Skeletal muscle cell (primary cell): Measurements from ENCODE around the gene ZNF286A.
"Not testable (repeated sequence)": the region's sequence is repeated elsewhere in the genome, so short reads cannot be mapped to it uniquely, and the experiment has no call there.

Experiments
- DNase-seq: peaks from one replicate; pipeline ENCODE4 v3.0.0-alpha.2; 2010; ENCODE audit warnings: low read depth
- H3K4me3 ChIP-seq: 2 replicates; pipeline ENCODE4 v1.5.1; 2011; ENCODE audit warnings: low read depth, mild to moderate bottlenecking, control low read depth, low read length, moderate library complexity

The ZNF286A gene

DNA sequence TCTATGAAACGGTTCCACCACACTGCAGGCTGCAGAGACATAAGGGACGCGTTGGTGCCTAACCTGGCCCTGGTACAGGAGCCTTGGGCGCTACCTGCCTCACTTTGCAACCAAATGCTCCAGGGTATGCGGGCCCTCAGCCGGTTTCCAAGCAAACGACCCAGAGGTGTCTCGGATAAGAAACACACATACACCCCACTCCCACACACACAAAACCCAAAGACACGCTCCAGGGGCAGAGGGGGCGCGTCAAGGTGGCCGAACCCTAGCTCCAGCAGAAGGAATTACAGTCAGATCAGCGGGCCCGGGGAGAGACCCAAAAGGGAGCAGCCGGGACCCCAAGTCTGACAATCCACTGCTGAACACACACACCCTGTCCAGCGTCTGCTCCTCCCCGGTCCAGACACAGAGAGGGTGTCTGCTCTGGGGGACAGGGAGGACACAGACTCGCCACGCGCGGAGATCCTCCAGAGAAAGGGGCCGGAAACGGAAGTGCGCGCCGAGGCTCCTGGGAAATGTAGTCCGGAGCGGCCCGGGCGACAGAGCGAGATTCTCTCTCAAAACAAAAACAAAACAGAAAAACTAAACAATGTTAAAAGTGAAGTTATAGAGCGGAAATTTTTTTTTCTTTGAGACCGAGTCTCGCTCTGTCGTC is 15.6 kb upstream of the ZNF286A start, which contains the start of gene TRIM16:
Gene TRIM16 (minus strand): TSS at position 488 of the 655 bp plus-strand sequence. CDS start 32,702 bp downstream, outside the sequence.
- peak within 1 kb of the TSS; percentile 62 for H3K4me3 ChIP-seq
- not testable (repeated sequence) for DNase-seq

DNA sequence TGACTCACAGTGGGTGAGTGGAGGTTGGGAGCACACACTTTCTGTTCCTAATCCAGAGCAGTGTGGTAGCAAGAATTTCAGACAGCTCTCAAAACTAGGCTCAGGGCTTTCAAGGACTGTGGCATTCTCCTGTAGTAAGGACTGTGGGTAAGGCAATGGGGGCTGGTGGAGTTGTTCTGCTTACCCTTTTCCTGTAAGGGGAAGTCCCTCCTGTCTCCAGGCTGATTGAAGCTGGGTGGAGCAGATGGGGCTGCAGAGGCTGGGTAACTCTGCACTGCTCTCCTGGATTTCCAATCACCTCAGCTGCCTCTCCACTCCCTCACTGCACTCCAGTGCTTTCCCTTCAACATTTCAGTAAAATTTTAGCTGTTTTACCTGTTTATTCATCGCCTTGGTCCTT is 12.1 kb upstream of the ZNF286A start:
- not testable (repeated sequence) for H3K4me3 ChIP-seq, DNase-seq

DNA sequence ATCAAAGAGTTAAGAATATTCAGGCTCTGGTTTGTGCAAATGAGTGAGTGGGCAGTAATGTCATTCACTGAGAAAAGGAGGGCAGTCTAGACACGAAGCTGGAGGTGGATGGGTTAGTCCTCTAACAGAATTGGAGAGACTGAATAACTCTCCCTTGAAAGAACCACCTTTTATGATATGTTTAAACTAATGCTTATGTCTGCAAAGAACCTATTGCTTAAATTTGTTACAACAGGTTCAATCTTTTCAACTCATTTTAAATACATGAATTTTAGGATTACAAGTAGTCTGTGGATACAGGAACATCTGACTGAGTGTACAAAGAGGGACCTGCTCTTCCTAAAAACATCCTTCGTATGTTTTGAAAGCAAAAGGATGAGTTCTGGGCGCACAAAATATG is 585 bp upstream of the ZNF286A start:
- DNase-seq = not testable (repeated sequence)
- H3K4me3 ChIP-seq = peak overlapping the region; percentile 50

DNA sequence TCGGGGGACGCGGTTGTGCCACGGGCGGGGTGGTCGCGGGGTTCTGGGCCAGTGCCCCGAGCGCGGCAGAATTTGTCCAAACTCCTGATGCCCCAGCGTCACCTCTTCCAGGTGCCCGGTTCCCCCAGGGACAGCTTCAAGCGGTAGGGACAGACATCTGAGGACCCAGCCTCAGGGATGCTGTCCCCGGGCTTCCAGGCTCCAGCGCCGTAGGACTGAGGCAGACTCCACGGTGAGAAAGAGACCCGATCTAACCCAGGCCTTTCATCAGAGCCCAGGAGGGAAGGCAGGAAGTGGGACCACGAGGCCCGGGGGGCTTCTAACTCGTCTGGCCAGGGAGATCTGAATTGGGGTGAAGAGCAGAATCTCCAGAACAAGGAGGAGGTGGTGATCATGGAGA is 385 bp downstream of the ZNF286A start:
- not testable (repeated sequence) for DNase-seq
- peak overlapping the region; percentile 50 for H3K4me3 ChIP-seq

DNA sequence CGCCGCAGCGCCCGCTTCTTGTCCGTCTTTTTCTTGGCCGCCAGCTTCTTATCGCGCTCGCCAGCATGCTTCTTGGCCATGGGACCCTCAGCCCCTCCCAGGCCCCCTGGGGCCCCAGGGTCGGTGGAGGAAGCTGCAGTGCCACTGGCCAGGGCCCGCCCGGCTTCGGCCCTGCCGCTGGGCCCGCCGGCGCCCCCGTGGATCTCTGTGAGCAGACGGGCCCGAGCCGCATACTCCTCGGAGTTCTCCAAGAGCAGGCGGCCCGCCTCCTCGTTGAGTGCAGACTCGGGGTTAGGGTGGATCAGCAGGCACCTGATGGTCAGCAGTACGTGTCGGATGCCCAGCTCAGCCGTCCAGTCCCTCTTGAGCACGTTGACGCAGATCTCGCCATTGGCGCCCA is 4.7 kb downstream of the ZNF286A start:
- not testable (repeated sequence) for H3K4me3 ChIP-seq, DNase-seq

DNA sequence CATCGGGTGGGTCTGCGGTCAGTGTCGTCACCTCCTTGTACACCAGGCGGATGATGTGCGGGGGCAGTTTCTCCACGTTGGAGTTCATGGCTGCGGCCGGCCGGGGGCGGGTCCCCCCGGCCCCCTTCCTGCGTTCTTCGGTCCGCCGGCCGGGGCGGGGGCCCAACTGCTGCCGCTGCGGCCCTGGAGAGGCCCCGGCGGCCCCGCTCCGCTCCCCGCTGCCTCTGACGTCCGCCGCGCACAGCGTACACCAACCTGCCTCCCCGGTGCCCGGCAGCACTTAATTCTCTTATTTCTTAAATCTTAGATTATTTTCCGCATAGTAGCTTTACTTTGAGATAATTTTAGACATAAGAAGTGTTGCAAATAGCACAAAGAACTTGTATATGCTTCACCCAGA is 5.3 kb downstream of the ZNF286A start:
- not testable (repeated sequence) for H3K4me3 ChIP-seq, DNase-seq

DNA sequence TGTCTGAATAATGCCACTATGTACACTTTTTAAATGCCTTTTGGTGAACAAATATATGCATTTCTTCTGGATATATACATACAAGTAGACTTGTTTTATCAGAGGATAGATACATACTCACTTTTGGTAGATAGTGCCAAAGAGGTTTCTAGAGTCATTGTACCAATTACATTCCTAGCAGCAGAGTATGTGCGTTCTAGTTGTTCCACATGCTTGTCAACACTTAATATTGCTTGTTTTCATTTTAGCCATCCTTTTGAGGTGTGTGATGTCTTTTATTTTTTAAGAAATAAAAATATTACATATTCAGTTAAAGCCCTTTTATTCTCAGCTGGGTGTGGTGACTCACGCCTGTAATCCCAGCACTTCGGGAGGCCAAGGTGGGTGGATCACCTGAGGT is 9.3 kb downstream of the ZNF286A start:
- not testable (repeated sequence) for DNase-seq

DNA sequence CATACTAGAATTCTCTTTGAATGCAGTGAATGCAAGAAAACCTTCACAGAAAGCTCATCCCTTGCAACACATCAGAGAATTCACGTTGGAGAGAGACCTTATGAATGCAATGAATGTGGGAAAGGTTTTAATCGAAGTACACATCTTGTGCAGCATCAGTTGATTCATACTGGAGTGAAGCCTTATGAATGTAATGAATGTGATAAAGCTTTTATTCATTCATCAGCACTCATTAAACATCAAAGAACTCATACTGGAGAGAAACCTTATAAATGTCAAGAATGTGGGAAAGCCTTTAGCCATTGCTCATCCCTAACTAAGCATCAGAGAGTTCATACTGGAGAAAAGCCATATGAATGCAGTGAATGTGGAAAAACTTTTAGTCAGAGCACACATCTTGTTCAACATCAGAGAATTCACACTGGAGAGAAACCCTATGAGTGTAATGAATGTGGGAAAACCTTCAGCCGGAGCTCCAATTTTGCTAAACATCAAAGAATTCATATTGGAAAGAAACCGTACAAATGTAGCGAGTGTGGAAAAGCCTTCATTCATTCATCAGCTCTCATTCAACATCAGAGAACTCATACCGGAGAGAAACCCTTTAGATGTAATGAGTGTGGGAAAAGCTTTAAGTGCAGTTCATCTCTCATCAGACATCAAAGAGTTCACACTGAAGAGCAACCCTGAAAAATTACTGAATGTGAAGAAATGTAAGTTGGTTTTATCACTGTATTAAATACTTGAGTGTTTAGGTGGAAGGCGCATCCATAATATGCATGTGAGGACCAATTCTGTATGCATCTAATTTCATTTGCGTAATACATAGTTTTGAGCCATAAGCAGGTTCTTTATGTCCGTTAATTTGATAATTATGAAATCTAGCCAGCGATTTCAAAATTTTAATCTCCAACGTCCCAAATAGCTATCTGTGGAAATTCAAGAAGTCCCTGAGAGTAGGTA is 17.3 kb downstream of the ZNF286A start:
- not testable (repeated sequence) for DNase-seq

More for the DNA sequence above, 9.3 kb downstream of the ZNF286A start:
- not testable (repeated sequence) for H3K4me3 ChIP-seq

DNA sequence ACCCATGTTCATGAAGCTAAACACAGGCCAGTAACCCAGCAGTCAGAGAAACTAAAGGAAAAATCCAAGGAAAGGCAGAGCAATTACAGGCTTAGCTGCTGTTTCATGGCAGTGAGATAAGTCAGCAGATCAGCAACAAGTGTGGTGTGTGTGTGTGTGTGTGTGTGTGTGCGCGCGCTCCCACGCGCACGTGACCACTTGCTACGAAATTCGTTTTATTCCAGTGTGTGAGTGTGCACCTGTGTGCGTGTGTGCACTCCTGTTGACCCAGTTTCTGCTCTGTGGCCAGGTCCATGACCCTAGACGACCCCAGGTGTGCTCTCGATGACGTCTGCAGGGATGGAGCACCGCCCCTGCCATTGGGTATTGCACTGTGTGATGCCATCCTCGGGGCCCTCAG is 31.0 kb downstream of the ZNF286A start:
- DNase-seq, H3K4me3 ChIP-seq: not testable (repeated sequence)

More for the DNA sequence above, 17.3 kb downstream of the ZNF286A start:
- not testable (repeated sequence) for H3K4me3 ChIP-seq

DNA sequence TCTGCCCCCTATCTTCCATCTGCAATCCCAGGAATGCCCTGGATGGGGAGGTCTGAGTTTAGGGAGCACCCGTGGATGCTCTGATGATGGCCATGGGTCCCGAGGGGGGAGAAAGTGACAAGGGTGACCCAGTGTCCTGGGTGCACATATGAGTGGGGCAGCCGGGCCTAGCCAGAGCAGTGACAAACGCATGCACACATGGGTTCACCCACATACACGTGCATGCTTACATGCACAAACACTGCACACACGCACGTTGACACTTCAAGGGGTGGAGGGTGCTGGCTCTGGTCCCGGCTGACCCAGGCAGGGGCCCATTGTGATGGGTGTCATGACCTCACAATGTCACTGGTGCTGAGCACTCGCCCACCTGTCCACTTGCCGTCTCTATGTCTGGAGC is 32.3 kb downstream of the ZNF286A start, which contains the start of gene TBC1D26:
Gene TBC1D26 (plus strand): TSS at position 384 of the 400 bp plus-strand sequence. CDS start 3,066 bp downstream, outside the sequence.
- H3K4me3 ChIP-seq, DNase-seq: not testable (repeated sequence)

DNA sequence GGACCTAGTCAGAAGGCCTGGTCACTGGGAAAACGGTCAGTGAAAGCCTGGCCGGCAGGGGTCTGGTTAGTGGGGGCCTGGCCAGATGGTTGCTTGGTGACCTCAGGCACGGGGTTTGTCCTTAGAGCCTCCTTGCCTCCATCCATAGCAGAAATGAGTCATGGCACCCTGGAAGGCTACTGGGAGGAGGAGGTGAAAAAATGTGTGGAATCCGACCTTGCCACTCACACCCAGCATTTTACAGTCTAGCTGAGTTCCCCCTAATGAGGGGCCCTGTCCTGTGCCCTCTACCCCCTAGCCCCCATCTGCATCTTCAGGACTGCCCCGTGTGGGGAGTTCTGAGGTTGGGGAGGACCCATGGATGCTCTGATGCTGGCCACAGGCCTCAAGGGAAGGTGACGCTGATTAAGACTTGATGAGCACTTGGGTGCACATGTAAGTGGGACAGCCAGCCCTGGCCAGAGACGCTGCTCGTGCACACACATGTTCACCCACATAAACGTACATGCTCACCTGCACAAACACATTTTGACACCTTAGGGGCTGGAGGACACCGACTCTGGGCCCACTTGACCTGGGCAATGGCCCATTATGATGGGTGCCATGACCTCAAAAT is 33.7 kb downstream of the ZNF286A start:
- DNase-seq, H3K4me3 ChIP-seq: not testable (repeated sequence)

DNA sequence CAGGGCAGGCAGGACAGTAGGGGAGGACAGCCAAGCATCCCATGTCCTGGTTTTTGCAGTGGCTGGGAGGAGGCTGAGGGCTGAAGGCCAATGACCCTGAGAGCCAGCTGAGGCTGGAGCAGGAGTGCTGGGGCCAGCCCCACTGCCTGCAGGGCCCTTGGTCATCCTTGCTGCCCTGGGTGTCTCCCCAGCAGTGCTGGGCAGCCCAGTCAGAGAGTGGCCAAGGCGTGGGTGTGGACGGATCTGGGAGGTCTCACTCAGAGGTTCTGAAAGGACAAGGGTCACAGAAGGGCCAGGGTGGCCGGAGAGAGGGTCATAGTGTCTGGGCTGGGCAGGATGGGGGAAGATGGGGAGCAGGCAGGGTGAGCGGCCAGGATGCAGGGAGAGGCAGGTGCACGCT is 37.0 kb downstream of the ZNF286A start:
- H3K4me3 ChIP-seq, DNase-seq: not testable (repeated sequence)

DNA sequence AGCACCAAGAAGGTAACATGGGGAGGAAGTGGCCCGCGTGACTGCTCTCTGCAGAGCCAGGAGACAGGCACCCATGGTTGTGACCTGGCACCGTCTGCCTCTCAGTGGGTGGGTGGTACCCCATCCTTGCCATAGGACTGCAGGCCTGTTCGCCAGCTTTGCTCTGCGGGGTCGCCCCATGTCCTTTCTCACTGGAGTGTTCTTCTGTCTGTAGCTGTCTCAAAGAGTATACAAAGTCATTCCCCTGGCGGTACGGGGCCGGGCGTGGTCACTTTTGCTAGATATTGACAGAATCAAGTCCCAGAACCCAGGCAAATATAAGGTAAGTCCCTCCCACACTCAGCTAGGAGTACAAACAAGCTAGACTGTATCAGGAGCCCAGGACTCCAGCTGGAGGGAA is 38.5 kb downstream of the ZNF286A start:
- DNase-seq = no peak
- no peak overlapping the region for H3K4me3 ChIP-seq

DNA sequence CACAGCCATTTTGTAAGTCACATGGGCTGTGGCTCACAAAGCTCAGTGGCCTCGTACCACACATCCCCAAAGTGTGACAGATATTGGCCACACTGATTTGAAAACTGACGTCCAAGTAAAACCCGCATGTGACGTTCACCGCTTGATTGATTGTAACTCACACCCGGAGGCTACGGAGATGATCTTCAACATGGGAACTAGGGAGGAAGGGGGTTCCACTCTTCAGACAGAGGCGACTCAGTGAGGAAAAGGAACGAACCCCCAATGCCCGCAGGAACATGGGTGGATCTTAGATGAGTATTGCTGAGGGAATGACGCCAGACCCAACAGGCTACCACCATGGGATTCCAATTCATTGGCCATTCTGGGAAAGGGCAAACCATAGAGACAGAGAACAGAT is 39.7 kb downstream of the ZNF286A start:
- DNase-seq, H3K4me3 ChIP-seq: not testable (repeated sequence)

DNA sequence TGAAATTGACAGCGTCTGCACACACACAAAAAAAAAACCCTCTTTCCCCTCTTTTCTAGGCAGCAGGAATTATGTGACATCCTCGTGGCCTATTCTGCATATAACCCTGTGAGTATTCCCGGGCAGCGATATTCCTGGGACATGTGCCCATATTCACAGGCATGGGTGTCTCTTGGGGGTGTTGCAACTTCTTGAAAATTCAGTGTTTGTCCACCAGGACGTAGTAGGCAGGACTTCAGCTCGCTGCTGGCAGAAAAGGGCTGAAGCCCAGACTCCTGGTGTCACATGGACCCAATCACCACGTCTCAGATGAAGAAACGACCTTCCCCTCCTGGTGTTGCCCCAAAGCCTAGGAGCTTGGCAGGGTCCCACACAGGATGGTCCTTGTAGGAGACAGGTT is 40.5 kb downstream of the ZNF286A start:
- H3K4me3 ChIP-seq, DNase-seq: not testable (repeated sequence)

DNA sequence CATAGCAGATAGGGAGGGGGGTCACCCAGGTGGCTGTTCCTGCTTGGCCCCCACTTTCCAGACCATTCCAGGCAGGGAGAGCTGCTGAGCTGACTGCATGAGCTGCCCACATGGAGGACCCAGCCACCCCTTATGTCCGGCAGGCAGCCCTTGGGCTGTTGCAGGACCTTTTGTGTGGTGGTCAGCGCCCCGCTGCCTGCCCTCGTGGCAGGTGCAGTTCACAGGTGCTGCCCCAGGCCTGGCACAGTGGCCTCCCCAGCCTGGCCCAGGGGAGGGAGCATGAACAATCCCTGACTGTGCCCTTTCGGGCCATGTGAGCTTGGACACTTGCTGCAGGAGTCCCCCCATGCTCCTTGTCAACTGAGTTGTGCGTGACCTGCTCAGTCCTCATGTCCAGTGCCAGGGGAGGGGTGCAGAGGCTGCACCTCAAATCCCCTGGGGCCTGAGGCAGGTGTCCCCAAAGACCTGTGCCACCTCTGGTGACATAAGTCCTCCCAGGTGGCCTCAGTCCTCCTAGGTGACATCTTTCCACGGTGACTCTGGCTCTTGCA is 41.1 kb downstream of the ZNF286A start:
- no peak for DNase-seq
- no peak overlapping the region for H3K4me3 ChIP-seq

DNA sequence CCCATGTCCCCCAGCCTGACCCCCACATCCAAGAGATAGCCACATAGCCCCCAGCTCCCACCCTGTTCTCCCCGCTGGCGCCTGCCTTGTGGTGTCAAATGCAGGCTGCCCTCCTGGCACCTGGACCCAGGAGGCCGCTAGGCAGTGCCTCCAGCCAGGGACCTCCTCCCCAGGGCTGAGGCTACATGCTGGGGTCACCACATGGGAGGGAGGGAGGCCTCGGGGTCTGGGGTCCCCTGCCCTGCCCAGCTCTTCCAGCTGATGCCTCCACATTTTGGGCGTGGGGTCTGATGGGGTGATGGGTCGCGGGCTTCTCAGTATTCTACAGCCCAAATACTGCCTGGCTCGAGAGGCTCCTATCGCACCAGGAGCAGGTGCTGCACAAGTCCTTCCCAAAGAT is 42.1 kb downstream of the ZNF286A start:
- DNase-seq = no peak
- no peak overlapping the region for H3K4me3 ChIP-seq

DNA sequence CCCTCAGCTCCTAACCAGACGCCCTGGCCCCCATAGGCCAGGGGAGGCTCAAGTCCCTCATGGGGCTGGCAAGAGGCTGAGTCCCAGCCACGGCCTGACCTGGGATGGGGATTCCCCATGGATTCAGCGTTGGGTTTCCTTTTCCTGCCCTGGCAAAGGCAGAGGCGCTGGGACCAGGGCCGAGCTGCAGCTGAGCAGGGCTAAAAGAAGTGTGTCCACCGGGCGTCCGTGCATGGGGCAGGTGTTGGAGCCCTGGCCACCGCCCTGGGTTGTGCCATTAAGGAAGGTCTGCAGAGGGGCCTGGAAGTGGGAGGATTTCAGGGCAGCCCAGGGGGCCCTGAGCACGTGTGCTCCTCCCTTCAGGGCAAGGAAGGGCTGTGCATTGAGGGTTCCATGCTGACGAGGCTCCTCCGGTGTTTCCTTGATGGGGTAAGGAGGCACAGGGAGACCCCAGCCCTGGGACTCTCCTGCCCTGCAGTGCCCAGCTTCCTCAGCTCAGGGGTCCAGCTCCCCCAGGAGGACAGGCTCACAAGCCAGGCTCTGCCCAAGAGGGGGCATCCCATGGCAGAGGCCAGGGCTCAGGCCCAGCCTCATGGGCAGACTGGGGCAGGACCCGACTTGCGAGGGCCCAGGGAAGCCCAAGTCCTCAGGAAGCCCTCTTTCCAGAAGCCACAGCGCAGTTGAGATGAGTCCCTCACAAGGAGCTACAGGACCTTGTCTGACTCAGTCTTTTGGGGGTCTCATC is 42.7 kb downstream of the ZNF286A start:
- no peak for DNase-seq
- no peak overlapping the region for H3K4me3 ChIP-seq

DNA sequence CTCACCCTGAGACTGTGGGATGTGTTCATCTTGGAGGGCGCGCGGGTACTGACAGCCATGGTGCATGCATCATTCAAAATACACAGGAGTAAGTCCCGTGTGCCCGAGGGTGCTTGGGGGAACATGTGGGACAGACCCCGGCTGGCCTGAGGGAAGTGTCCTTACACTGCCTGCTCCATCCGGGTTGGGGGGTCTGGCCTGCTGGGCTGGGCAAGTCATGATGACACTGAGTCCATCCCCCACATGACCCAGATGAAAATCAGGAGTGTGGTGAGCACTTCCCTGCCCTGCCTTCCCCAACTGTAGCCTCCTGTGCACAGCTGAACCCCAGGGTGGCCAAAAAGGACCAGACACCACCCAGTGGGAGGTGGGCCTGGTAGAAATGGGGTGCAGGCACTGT is 43.4 kb downstream of the ZNF286A start:
- no peak for DNase-seq
- no peak overlapping the region for H3K4me3 ChIP-seq
